ENCODE data around the gene RGS1. TPM values are rescaled to one million over a fixed set of nuclear protein-coding genes. Genes with fewer than 3 reads are reported as not detected.

RGS1 gene
- polyA plus RNA-seq, 1 donor, result 1.8 TPM

- DNase-seq (ENCODE audit: low read depth), result no peak
These were observed 44.6 kb downstream of the RGS1 start for GRCh38 chr1:192620071-192620635.

GRCh38 chr1:192626366-192627179 is 51.0 kb downstream of the RGS1 start:
- no peak for DNase-seq (ENCODE audit: low read depth)

DNA sequence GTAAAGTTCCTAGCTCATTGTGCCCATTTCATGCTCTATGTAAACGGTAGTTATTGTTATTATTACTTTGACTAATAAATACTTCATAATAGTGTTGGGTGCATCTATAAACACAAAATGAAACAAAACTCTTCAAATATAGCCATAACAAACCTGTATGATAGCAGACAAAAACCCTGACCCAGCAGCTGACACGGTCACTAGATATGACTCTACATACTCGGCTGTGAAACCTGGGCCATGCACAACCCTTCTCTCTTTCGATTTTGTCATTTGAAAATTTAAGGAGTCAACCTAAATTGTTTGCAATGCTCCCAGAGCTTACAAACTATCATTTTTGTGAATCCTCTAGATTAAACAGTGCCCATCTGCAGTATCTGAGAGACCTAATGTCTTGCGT is 52.3 kb downstream of the RGS1 start:
- DNase-seq (ENCODE audit: low read depth), result no peak

GRCh38 chr1:192628396-192629057 is 53.0 kb downstream of the RGS1 start:
- no peak for DNase-seq (ENCODE audit: low read depth)

DNA sequence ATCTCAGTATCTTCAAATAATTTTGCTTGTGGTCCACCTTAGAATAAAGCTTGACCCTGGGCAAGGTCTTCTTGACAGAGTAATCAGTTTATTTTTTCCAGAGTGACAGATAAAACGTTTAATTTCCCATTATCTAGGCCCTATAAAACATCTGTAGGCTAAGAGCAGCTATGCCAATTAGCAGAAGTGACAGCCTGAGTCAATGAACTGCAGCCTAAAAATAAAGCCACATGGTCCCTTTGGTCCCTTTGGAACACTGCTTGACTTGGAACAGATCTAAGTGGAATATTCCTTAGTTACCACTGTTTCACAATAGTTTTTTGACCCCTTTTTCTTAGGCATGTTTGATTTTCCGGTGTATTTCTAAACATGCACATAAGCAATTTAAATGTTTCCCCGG is 54.0 kb downstream of the RGS1 start:
- DNase-seq (ENCODE audit: low read depth), result no peak

Other genes with a start within 250 kb of the RGS1 start
- 0.71 TPM for gene RGS13, start 60.4 kb downstream of the RGS1 start, polyA plus RNA-seq (ENCODE audit: insufficient read length)
- gene RGS2, start 233.3 kb downstream of the RGS1 start, polyA plus RNA-seq (ENCODE audit: insufficient read length), result 84.3 TPM

Measured in forelimb muscle (tissue), 1 donor.